K562 (cell line): ENCODE data around the gene FBLN2.

Source experiments
- CHCHD3 ChIP-seq: fragments of 250-450 bp; sonication (Bioruptor Pico); IDR thresholded peaks from 2 replicates; pipeline ENCODE4 v2.1.2; 2022; ENCODE audit warnings: mild to moderate bottlenecking
- FIP1L1 ChIP-seq: fragments of 200-400 bp; formaldehyde crosslinking; IDR thresholded peaks from 2 replicates; pipeline ENCODE4 v1.6.1; 2018; ENCODE audit warnings: mild to moderate bottlenecking, low read depth, low read length; ENCODE audit not compliant: poor library complexity, severe bottlenecking
- FOXK1 ChIP-seq: sonication (generic); formaldehyde crosslinking; IDR thresholded peaks from 2 replicates; pipeline ENCODE4 v1.8.0; 2022; ENCODE audit warnings: missing genetic modification reagents, mild to moderate bottlenecking, borderline replicate concordance
- GATAD2A ChIP-seq: fragments of 450-650 bp; IDR thresholded peaks from 2 replicates; pipeline ENCODE4 v1.6.1; 2017
- MEIS2 ChIP-seq: fragments of 450-650 bp; IDR thresholded peaks from 2 replicates; pipeline ENCODE4 v1.6.1; 2014; ENCODE audit warnings: mild to moderate bottlenecking; ENCODE audit not compliant: partially characterized antibody
- MYNN ChIP-seq, 2 experiments: sonication (generic); formaldehyde crosslinking in 1 of 2; IDR thresholded peaks; 2 replicates each; pipeline versions ENCODE4 v1.5.0 to v1.6.1; 2016 to 2020; ENCODE audit warnings: antibody characterized with exemption in 1 of 2, missing genetic modification reagents in 1 of 2
- NFIC ChIP-seq: fragments of 450-650 bp; IDR thresholded peaks from 2 replicates; pipeline ENCODE4 v1.6.1; 2017; ENCODE audit warnings: mild to moderate bottlenecking, inconsistent platforms
- POLR2A ChIP-seq: fragments of 450-650 bp; conservative IDR thresholded peaks from 2 replicates; pipeline ENCODE4 v1.6.1; 2016
- POLR2AphosphoS5 ChIP-seq: IDR thresholded peaks from 2 replicates; pipeline ENCODE4 v1.6.1; 2011; ENCODE audit warnings: mild to moderate bottlenecking, low read depth, low read length, moderate library complexity; ENCODE audit not compliant: control insufficient read depth, insufficient read depth
- SIN3A ChIP-seq, 2 experiments: fragments of 150-350 bp in 1 of 2; IDR thresholded peaks; 2 replicates each; pipeline ENCODE4 v1.6.1; 2011 to 2016; ENCODE audit warnings: borderline replicate concordance in 2 of 2, low read depth in 2 of 2, low read length in 2 of 2, mild to moderate bottlenecking in 2 of 2, moderate library complexity in 2 of 2; ENCODE audit not compliant: control insufficient read depth in 1 of 2
- TCF3 ChIP-seq: sonication (generic); formaldehyde crosslinking; IDR thresholded peaks from 2 replicates; pipeline ENCODE4 v1.4.0; 2020; ENCODE audit warnings: mild to moderate bottlenecking, missing genetic modification reagents
- TCF7L2 ChIP-seq: fragments of 150-350 bp; IDR thresholded peaks from 2 replicates; pipeline ENCODE4 v1.6.1; 2016; ENCODE audit warnings: low read depth, mild to moderate bottlenecking, low read length, moderate library complexity
- ZFP30 ChIP-seq: fragments of 250-450 bp; sonication (Bioruptor Pico); IDR thresholded peaks from 2 replicates; pipeline ENCODE4 v1.8.0; 2022; ENCODE audit warnings: moderate library complexity, mild to moderate bottlenecking, inconsistent platforms, borderline replicate concordance
- ZNF830 ChIP-seq: fragments of 250-450 bp; sonication (Bioruptor Pico); IDR thresholded peaks from 2 replicates; pipeline ENCODE4 v1.5.0; 2021; ENCODE audit warnings: mild to moderate bottlenecking

DNA sequence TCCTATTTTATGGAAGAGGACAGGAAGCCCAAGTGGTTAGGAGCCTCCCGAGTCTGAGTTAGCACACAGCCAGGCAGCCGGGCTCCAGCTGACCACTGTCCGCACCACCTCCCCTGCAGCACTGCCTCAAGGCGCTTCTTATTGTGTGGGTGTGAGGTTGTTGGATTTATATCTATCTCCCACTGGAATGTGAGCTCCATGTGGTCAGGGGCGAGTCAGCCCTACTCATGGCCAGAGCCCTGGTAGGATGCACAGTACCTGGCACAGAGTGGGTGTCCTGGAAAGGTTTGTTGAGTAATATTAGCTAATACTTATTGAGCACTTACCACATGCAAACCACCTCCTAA is 9.7 kb upstream of the FBLN2 start:
- TF ChIP-seq POLR2A (no peak), TCF3 (CRISPR knock-in tag) (no peak), GATAD2A (no peak), MEIS2 (no peak), FIP1L1 (no peak), NFIC (no peak), MYNN (IDR thresholded peaks at IDR 0.05) (no peak), MYNN (CRISPR knock-in tag; IDR thresholded peaks at IDR 0.05) (no peak), CHCHD3 (CRISPR knock-in tag) (no peak), ZNF830 (no peak), FOXK1 (CRISPR knock-in tag) (no peak), SIN3A (IDR thresholded peaks at IDR 0.05; ENCODE audit: borderline replicate concordance in 2 of 2, control insufficient read depth in 1 of 2, low read depth in 2 of 2, low read length in 2 of 2) (no peak), ZFP30 (CRISPR knock-in tag) (no peak), POLR2AphosphoS5 (no peak), TCF7L2 (no peak)
